Effector memory CD8-positive, alpha-beta T cell (primary cell): ENCODE results near the gene PARG.
A peak's percentile ranks its signal among the peaks of the same experiment; 100 is the strongest.
"Not testable (repeated sequence)": the region's sequence is repeated elsewhere in the genome, so short reads cannot be mapped to it uniquely, and the experiment has no call there.

Source experiments
- ATAC-seq: fragments of 150-1000 bp; cut with Tn5 transposase; replicated peaks from 2 replicates; pipeline ENCODE4 v1.10.0; 2021; ENCODE audit warnings: mild to moderate bottlenecking, moderate library complexity
- DNase-seq, 3 experiments: peaks; one replicate each; pipeline ENCODE4 v3.0.0; 2021
- H3K27ac Mint-ChIP-seq, 2 donors: one replicate each; pipeline ENCODE4 v1.8.0; 2022; ENCODE audit warnings: mild to moderate bottlenecking in 2 of 2, mixed read lengths in 2 of 2, moderate library complexity in 2 of 2
- H3K27me3 Mint-ChIP-seq, 2 donors: one replicate each; pipeline ENCODE4 v1.8.0; 2022; ENCODE audit warnings: mixed read lengths in 2 of 2
- H3K36me3 Mint-ChIP-seq: one replicate; pipeline ENCODE4 v1.8.0; 2022; ENCODE audit warnings: mild to moderate bottlenecking, moderate library complexity, mixed read lengths; ENCODE audit not compliant: insufficient read depth
- H3K4me1 Mint-ChIP-seq, 2 donors: one replicate each; pipeline ENCODE4 v1.8.0; 2022; ENCODE audit warnings: low read depth in 2 of 2, mixed read lengths in 2 of 2
- H3K4me3 Mint-ChIP-seq, 2 donors: one replicate each; pipeline ENCODE4 v1.8.0; 2022; ENCODE audit warnings: mild to moderate bottlenecking in 2 of 2, mixed read lengths in 2 of 2, moderate library complexity in 2 of 2
- H3K9me3 Mint-ChIP-seq, 2 donors: one replicate each; pipeline ENCODE4 v1.8.0; 2022; ENCODE audit warnings: mixed read lengths in 2 of 2

The PARG gene

GRCh38 chr10:49931959-49932728 lies 9.7 kb downstream of the PARG start:
- not testable (repeated sequence) for H3K27ac Mint-ChIP-seq, H3K4me3 Mint-ChIP-seq, ATAC-seq, DNase-seq, H3K9me3 Mint-ChIP-seq, H3K27me3 Mint-ChIP-seq
- peaks cover 17% of the 10 kb centered on the region for H3K36me3 Mint-ChIP-seq
- H3K4me1 Mint-ChIP-seq: peaks cover 2 to 11% of the 10 kb centered on the region in 2 donors

- DNase-seq, H3K4me1 Mint-ChIP-seq, ATAC-seq, H3K4me3 Mint-ChIP-seq, H3K9me3 Mint-ChIP-seq, H3K27me3 Mint-ChIP-seq, H3K27ac Mint-ChIP-seq: not testable (repeated sequence)
- H3K36me3 Mint-ChIP-seq: peaks cover 23% of the 10 kb centered on the region
These were observed 10.6 kb downstream of the PARG start for GRCh38 chr10:49931276-49931675.

GRCh38 chr10:49923572-49923971 lies 18.3 kb downstream of the PARG start:
- H3K27ac Mint-ChIP-seq, ATAC-seq, H3K27me3 Mint-ChIP-seq, H3K4me1 Mint-ChIP-seq, H3K9me3 Mint-ChIP-seq, H3K4me3 Mint-ChIP-seq, DNase-seq: not testable (repeated sequence)
- H3K36me3 Mint-ChIP-seq: peaks cover 33% of the 10 kb centered on the region

- H3K36me3 Mint-ChIP-seq: peaks cover 30% of the 10 kb centered on the region
- H3K27ac Mint-ChIP-seq, H3K27me3 Mint-ChIP-seq, H3K4me1 Mint-ChIP-seq, DNase-seq, ATAC-seq, H3K4me3 Mint-ChIP-seq, H3K9me3 Mint-ChIP-seq: not testable (repeated sequence)
These were observed 19.8 kb downstream of the PARG start for GRCh38 chr10:49922041-49922440.

- not testable (repeated sequence) for H3K4me1 Mint-ChIP-seq, H3K9me3 Mint-ChIP-seq, H3K4me3 Mint-ChIP-seq, H3K27me3 Mint-ChIP-seq, ATAC-seq, DNase-seq
- H3K27ac Mint-ChIP-seq: peak overlapping the region in 1 of 2 donors; percentile 47
- H3K36me3 Mint-ChIP-seq: peaks cover 42% of the 10 kb centered on the region
These were observed 23.9 kb downstream of the PARG start for GRCh38 chr10:49917927-49918326.

GRCh38 chr10:49916451-49916850 lies 25.4 kb downstream of the PARG start:
- DNase-seq, H3K4me3 Mint-ChIP-seq, H3K27ac Mint-ChIP-seq, H3K4me1 Mint-ChIP-seq, ATAC-seq, H3K27me3 Mint-ChIP-seq, H3K9me3 Mint-ChIP-seq: not testable (repeated sequence)
- H3K36me3 Mint-ChIP-seq: peaks cover 45% of the 10 kb centered on the region

GRCh38 chr10:49910295-49910694 lies 31.5 kb downstream of the PARG start:
- not testable (repeated sequence) for H3K27ac Mint-ChIP-seq, H3K27me3 Mint-ChIP-seq, H3K4me1 Mint-ChIP-seq, ATAC-seq, H3K4me3 Mint-ChIP-seq, DNase-seq, H3K9me3 Mint-ChIP-seq
- peaks cover 26% of the 10 kb centered on the region for H3K36me3 Mint-ChIP-seq

- not testable (repeated sequence) for H3K4me3 Mint-ChIP-seq, H3K4me1 Mint-ChIP-seq, H3K9me3 Mint-ChIP-seq, DNase-seq, ATAC-seq, H3K27me3 Mint-ChIP-seq
- Mint-ChIP-seq H3K36me3 (peaks cover 17% of the 10 kb centered on the region), H3K27ac (peak overlapping the region in 1 of 2 donors; percentile 58)
These were observed 33.3 kb downstream of the PARG start for GRCh38 chr10:49908290-49909080.

- H3K27me3 Mint-ChIP-seq, ATAC-seq, H3K36me3 Mint-ChIP-seq, H3K4me1 Mint-ChIP-seq, H3K27ac Mint-ChIP-seq, H3K9me3 Mint-ChIP-seq, H3K4me3 Mint-ChIP-seq, DNase-seq: not testable (repeated sequence)
These were observed 38.0 kb downstream of the PARG start for GRCh38 chr10:49903829-49904228.

- not testable (repeated sequence) for H3K27ac Mint-ChIP-seq, H3K9me3 Mint-ChIP-seq, H3K4me3 Mint-ChIP-seq, H3K36me3 Mint-ChIP-seq, ATAC-seq, DNase-seq, H3K27me3 Mint-ChIP-seq, H3K4me1 Mint-ChIP-seq
These were observed 41.4 kb downstream of the PARG start for GRCh38 chr10:49900406-49900805.

- H3K27me3 Mint-ChIP-seq, H3K4me3 Mint-ChIP-seq, DNase-seq, H3K9me3 Mint-ChIP-seq, H3K36me3 Mint-ChIP-seq, ATAC-seq, H3K4me1 Mint-ChIP-seq, H3K27ac Mint-ChIP-seq: not testable (repeated sequence)
These were observed 41.8 kb downstream of the PARG start for GRCh38 chr10:49899999-49900398.

GRCh38 chr10:49890025-49890424 lies 51.8 kb downstream of the PARG start:
- H3K4me1 Mint-ChIP-seq, H3K27me3 Mint-ChIP-seq, ATAC-seq, H3K36me3 Mint-ChIP-seq, H3K9me3 Mint-ChIP-seq, H3K4me3 Mint-ChIP-seq, H3K27ac Mint-ChIP-seq, DNase-seq: not testable (repeated sequence)

- not testable (repeated sequence) for H3K4me3 Mint-ChIP-seq, ATAC-seq, H3K9me3 Mint-ChIP-seq, H3K36me3 Mint-ChIP-seq, H3K27me3 Mint-ChIP-seq, H3K4me1 Mint-ChIP-seq, DNase-seq
- peak overlapping the region in 1 of 2 donors; percentile 4 for H3K27ac Mint-ChIP-seq
These were observed 57.0 kb downstream of the PARG start for GRCh38 chr10:49884739-49885331.

- H3K36me3 Mint-ChIP-seq, H3K27me3 Mint-ChIP-seq, H3K27ac Mint-ChIP-seq, H3K4me3 Mint-ChIP-seq, DNase-seq, H3K9me3 Mint-ChIP-seq, ATAC-seq, H3K4me1 Mint-ChIP-seq: not testable (repeated sequence)
These were observed 58.0 kb downstream of the PARG start for GRCh38 chr10:49883852-49884251.
